H9 (cell line): Measurements from ENCODE around the gene KCNH2. TPM values are rescaled to one million over a fixed set of nuclear protein-coding genes. Genes with fewer than 3 reads are reported as not detected.

Experiments used
- DNase-seq: peaks from one replicate; pipeline ENCODE4 v3.0.0-alpha.2; 2017
- H2AFZ ChIP-seq: one replicate; pipeline ENCODE4 v1.6.1; 2013; ENCODE audit warnings: mild to moderate bottlenecking, low read length, control low read depth, moderate library complexity
- H2AK5ac ChIP-seq: 2 replicates; pipeline ENCODE4 v1.6.1; 2013; ENCODE audit warnings: low read length, control low read depth, mixed read lengths; ENCODE audit not compliant: insufficient read length
- H2BK120ac ChIP-seq: one replicate; pipeline ENCODE4 v1.6.1; 2013; ENCODE audit warnings: low read depth, mild to moderate bottlenecking, low read length, control low read depth, inconsistent platforms; ENCODE audit not compliant: poor library complexity, severe bottlenecking
- H2BK12ac ChIP-seq: 2 replicates; pipeline ENCODE4 v1.6.1; 2013; ENCODE audit warnings: low read length, control low read depth, mixed read lengths, low read depth; ENCODE audit not compliant: insufficient read length
- H2BK15ac ChIP-seq: 2 replicates; pipeline ENCODE4 v1.6.1; 2013; ENCODE audit warnings: low read depth, low read length, control low read depth
- H2BK20ac ChIP-seq: one replicate; pipeline ENCODE4 v1.6.1; 2013; ENCODE audit warnings: low read depth, mild to moderate bottlenecking, low read length, control low read depth, inconsistent platforms; ENCODE audit not compliant: poor library complexity, severe bottlenecking
- H2BK5ac ChIP-seq: 2 replicates; pipeline ENCODE4 v1.6.1; 2013; ENCODE audit warnings: low read length, control low read depth, mixed read lengths; ENCODE audit not compliant: insufficient read length
- H3K14ac ChIP-seq: 2 replicates; pipeline ENCODE4 v1.6.1; 2013; ENCODE audit warnings: low read length, control low read depth; ENCODE audit not compliant: insufficient read depth
- H3K18ac ChIP-seq: 2 replicates; pipeline ENCODE4 v1.6.1; 2013; ENCODE audit warnings: low read depth, mild to moderate bottlenecking, mixed read lengths, low read length, control low read depth; ENCODE audit not compliant: insufficient read length
- H3K23ac ChIP-seq: 2 replicates; pipeline ENCODE4 v1.6.1; 2013; ENCODE audit warnings: low read length, control low read depth, mixed read lengths, low read depth; ENCODE audit not compliant: insufficient read length
- H3K23me2 ChIP-seq: 2 replicates; pipeline ENCODE4 v1.6.1; 2013; ENCODE audit warnings: low read depth, mild to moderate bottlenecking, mixed read lengths, low read length, control low read depth; ENCODE audit not compliant: insufficient read length, poor library complexity, severe bottlenecking
- H3K27ac ChIP-seq: 2 replicates; pipeline ENCODE4 v1.5.1; 2013; ENCODE audit warnings: low read length, control low read depth, mixed read lengths, low read depth; ENCODE audit not compliant: insufficient read length
- H3K27me3 ChIP-seq: 2 replicates; pipeline ENCODE4 v1.6.1; 2013; ENCODE audit warnings: low read length, control low read depth, inconsistent platforms; ENCODE audit not compliant: insufficient read depth
- H3K4ac ChIP-seq: 2 replicates; pipeline ENCODE4 v1.6.1; 2013; ENCODE audit warnings: low read depth, mild to moderate bottlenecking, control low read depth, inconsistent platforms, low read length, moderate library complexity
- H3K4me1 ChIP-seq: 2 replicates; pipeline ENCODE4 v1.6.1; 2013; ENCODE audit warnings: low read length, control low read depth, inconsistent platforms; ENCODE audit not compliant: insufficient read depth
- H3K4me2 ChIP-seq: 2 replicates; pipeline ENCODE4 v1.6.1; 2013; ENCODE audit warnings: low read length, control low read depth, mixed read lengths; ENCODE audit not compliant: insufficient read length, insufficient read depth
- H3K56ac ChIP-seq: 2 replicates; pipeline ENCODE4 v1.6.1; 2013; ENCODE audit warnings: low read depth, mild to moderate bottlenecking, mixed read lengths, low read length, control low read depth; ENCODE audit not compliant: insufficient read length
- H3K79me1 ChIP-seq: 2 replicates; pipeline ENCODE4 v1.6.1; 2013; ENCODE audit warnings: low read depth, mild to moderate bottlenecking, moderate library complexity, low read length, control low read depth, inconsistent platforms; ENCODE audit not compliant: insufficient read depth, poor library complexity, severe bottlenecking
- H3K79me2 ChIP-seq: 2 replicates; pipeline ENCODE4 v1.6.1; 2013; ENCODE audit warnings: low read length, control low read depth, inconsistent platforms; ENCODE audit not compliant: insufficient read depth
- H3K9ac ChIP-seq: 2 replicates; pipeline ENCODE4 v1.6.1; 2013; ENCODE audit warnings: low read length, control low read depth, mixed read lengths; ENCODE audit not compliant: insufficient read length; ENCODE audit errors: extremely low read depth
- H3K9me3 ChIP-seq: one replicate; pipeline ENCODE4 v1.6.1; 2013; ENCODE audit warnings: low read depth, low read length, inconsistent platforms; ENCODE audit not compliant: control insufficient read depth
- H3T11ph ChIP-seq: one replicate; pipeline ENCODE4 v1.6.1; 2013; ENCODE audit warnings: mild to moderate bottlenecking, low read length, control low read depth, inconsistent platforms
- H4K20me1 ChIP-seq: one replicate; pipeline ENCODE4 v1.6.1; 2013; ENCODE audit not compliant: control insufficient read depth, insufficient read length, insufficient read depth
- H4K5ac ChIP-seq: 2 replicates; pipeline ENCODE4 v1.6.1; 2013; ENCODE audit warnings: low read depth, mild to moderate bottlenecking, mixed read lengths, low read length, control low read depth; ENCODE audit not compliant: insufficient read length
- H4K8ac ChIP-seq: replicated peaks from 2 replicates; pipeline ENCODE4 v1.6.1; 2013; ENCODE audit warnings: low read length, control low read depth, mixed read lengths, low read depth; ENCODE audit not compliant: insufficient read length
- H4K91ac ChIP-seq: 2 replicates; pipeline ENCODE4 v1.6.1; 2013; ENCODE audit warnings: low read depth, mild to moderate bottlenecking, moderate library complexity, mixed read lengths, low read length, control low read depth; ENCODE audit not compliant: insufficient read length
- H3K27ac Mint-ChIP-seq, 3 experiments: 2 replicates in 2 of 3; 3 replicates in 1 of 3; pipeline ENCODE4 v1.8.0; 2020 to 2021; ENCODE audit warnings: mixed read lengths in 3 of 3, mild to moderate bottlenecking in 1 of 3, moderate library complexity in 1 of 3
- H3K27me3 Mint-ChIP-seq: 2 replicates; pipeline ENCODE4 v1.8.0; 2021; ENCODE audit warnings: low read depth, mild to moderate bottlenecking, moderate library complexity, mixed read lengths
- H3K36me3 Mint-ChIP-seq, 3 experiments: 2 replicates in 2 of 3; 3 replicates in 1 of 3; pipeline ENCODE4 v1.8.0; 2020 to 2021; ENCODE audit warnings: low read depth in 3 of 3, mixed read lengths in 3 of 3; ENCODE audit not compliant: insufficient read depth in 1 of 3
- H3K4me1 Mint-ChIP-seq, 2 experiments: 2 replicates each; pipeline ENCODE4 v1.8.0; 2020; ENCODE audit warnings: mixed read lengths in 2 of 2
- H3K4me3 Mint-ChIP-seq, 2 experiments: 2 replicates in 1 of 2; 3 replicates in 1 of 2; pipeline ENCODE4 v1.8.0; 2020 to 2021; ENCODE audit warnings: mild to moderate bottlenecking in 2 of 2, mixed read lengths in 2 of 2, moderate library complexity in 1 of 2
- H3K9me3 Mint-ChIP-seq, 2 experiments: 2 replicates in 1 of 2; 3 replicates in 1 of 2; pipeline ENCODE4 v1.8.0; 2020; ENCODE audit warnings: mild to moderate bottlenecking in 2 of 2, mixed read lengths in 2 of 2, moderate library complexity in 1 of 2
- WGBS: extraction: QIAGEN DNeasy Blood & Tissue Kit; methylation state at CpG from one replicate; pipeline ENCODE4 v1.1.7; 2013; ENCODE audit warnings: missing lambda C conversion rate, low lambda C conversion rate, mixed read lengths; ENCODE audit not compliant: insufficient read length; ENCODE audit errors: extremely low coverage; 5-methylcytosine and 5-hydroxymethylcytosine counted together
- total RNA-seq: library from RNA; stranded (reverse); gene quantifications from 2 replicates; pipeline ENCODE4 v1.2.1, GENCODE V29; 2021
- TF ChIP-seq, protein P1 (sequence below): fragments of 200-600 bp; sonication (generic); conservative IDR thresholded peaks from 3 replicates; pipeline ENCODE4 v1.8.0; 2021; ENCODE audit warnings: antibody characterized with exemption, mild to moderate bottlenecking

Gene KCNH2
- total RNA-seq, 1 experiment from 2014 or later: 4.5 TPM

DNA sequence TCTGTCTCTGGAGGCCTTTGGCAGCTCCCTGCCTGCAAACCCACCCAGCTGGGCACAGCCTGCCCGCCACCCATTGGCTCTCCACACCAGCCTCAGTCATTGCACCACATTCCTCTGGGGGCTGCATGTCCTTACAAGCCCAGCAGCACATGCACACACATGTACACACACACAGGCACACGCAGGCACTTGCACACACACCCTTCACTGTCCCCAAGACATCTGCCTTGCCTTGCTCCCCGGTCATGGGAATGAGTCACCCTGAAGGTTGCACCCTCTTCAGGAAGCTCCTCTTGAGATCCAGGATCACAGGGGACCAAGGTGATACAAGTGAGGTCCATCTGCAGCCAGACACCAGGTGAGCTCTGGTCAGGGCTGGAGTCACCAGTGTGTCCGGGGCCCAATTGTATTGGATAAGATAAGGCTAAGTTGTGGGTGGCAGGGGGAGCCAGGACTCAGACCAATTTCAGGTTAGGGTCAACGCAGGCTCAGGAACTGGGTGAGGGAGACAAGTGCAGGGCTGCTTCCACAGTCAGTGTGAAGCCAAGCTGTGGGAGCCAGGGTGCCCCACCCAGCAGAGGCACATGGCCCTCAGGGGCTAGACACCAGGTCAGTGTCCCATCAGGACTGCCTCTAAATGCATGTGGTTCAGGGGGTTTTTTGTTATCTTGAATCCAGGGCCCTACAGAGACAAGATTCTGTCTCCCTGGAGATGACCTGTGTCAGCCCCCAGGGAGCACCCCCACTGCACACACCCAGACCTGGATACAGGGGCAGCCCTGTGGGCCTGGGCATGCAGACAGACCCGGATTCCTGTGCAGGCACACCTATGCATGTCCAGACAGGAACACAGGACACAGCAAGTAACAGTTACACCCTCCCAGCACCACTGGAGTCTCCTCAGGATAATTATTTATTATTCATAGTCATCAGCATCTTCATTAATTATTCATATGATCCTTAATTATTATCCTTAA, 33.8 kb downstream of the KCNH2 start:
- H3K4me3 Mint-ChIP-seq: no peak overlapping the region
- H3K4ac ChIP-seq: no peak overlapping the region
- H2BK5ac ChIP-seq: no peak overlapping the region
- no peaks in the 10 kb centered on the region for H3K27me3 ChIP-seq
- H2BK15ac ChIP-seq: no peak overlapping the region
- no peak overlapping the region for H2BK12ac ChIP-seq
- H3K4me1 ChIP-seq: no peaks in the 10 kb centered on the region; the same call in 1 of the 2 replicates
- no peaks in the 10 kb centered on the region for H3K9me3 ChIP-seq
- no peak overlapping the region for H2BK20ac ChIP-seq
- H4K91ac ChIP-seq: no peak overlapping the region
- no peak overlapping the region for H3T11ph ChIP-seq
- no peak overlapping the region for H2AK5ac ChIP-seq
- H3K18ac ChIP-seq: no peak overlapping the region
- no peaks in the 10 kb centered on the region; a peak in 1 of 5 replicates for H3K9me3 Mint-ChIP-seq
- peaks cover 21 to 33% of the 10 kb centered on the region in 2 experiments for H3K4me1 Mint-ChIP-seq
- no peaks in the 10 kb centered on the region for H3K79me2 ChIP-seq
- no peaks in the 10 kb centered on the region for H3K36me3 Mint-ChIP-seq
- no peak overlapping the region for H3K9ac ChIP-seq
- H3K56ac ChIP-seq: no peak overlapping the region
- H2AFZ ChIP-seq: no peak overlapping the region
- no peak overlapping the region; a peak in 1 of 7 replicates for H3K27ac Mint-ChIP-seq
- no CpG with 5 or more reads among the region's 6 CpGs for WGBS
- H3K79me1 ChIP-seq: no peaks in the 10 kb centered on the region
- H3K14ac ChIP-seq: no peak overlapping the region; the same call in 1 of the 2 replicates
- H3K4me2 ChIP-seq: no peak overlapping the region
- TF ChIP-seq, protein P1, sequence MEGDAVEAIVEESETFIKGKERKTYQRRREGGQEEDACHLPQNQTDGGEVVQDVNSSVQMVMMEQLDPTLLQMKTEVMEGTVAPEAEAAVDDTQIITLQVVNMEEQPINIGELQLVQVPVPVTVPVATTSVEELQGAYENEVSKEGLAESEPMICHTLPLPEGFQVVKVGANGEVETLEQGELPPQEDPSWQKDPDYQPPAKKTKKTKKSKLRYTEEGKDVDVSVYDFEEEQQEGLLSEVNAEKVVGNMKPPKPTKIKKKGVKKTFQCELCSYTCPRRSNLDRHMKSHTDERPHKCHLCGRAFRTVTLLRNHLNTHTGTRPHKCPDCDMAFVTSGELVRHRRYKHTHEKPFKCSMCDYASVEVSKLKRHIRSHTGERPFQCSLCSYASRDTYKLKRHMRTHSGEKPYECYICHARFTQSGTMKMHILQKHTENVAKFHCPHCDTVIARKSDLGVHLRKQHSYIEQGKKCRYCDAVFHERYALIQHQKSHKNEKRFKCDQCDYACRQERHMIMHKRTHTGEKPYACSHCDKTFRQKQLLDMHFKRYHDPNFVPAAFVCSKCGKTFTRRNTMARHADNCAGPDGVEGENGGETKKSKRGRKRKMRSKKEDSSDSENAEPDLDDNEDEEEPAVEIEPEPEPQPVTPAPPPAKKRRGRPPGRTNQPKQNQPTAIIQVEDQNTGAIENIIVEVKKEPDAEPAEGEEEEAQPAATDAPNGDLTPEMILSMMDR: no peak
- no peak overlapping the region for H4K8ac ChIP-seq
- H4K5ac ChIP-seq: no peak overlapping the region
- H3K27me3 Mint-ChIP-seq: peaks cover 8% of the 10 kb centered on the region
- H2BK120ac ChIP-seq: no peak overlapping the region
- no peak overlapping the region for H3K23ac ChIP-seq
- H3K23me2 ChIP-seq: no peaks in the 10 kb centered on the region
- H4K20me1 ChIP-seq: no peaks in the 10 kb centered on the region
- no peak for DNase-seq
- no peak overlapping the region for H3K27ac ChIP-seq
